Choroid plexus epithelial cell (primary cell): ENCODE data around the gene DAPK1.

Experiments
- DNase-seq: peaks from one replicate; pipeline ENCODE4 v3.0.0-alpha.2; 2010; ENCODE audit warnings: low read depth
- H3K4me3 ChIP-seq: 2 replicates; pipeline ENCODE4 v1.5.1; 2011; ENCODE audit warnings: low read depth, mild to moderate bottlenecking, control low read depth, low read length, moderate library complexity
- TF ChIP-seq, protein P1 (sequence below): conservative IDR thresholded peaks from 2 replicates; pipeline ENCODE4 v1.5.1; 2011; ENCODE audit warnings: low read depth, mild to moderate bottlenecking, control low read depth, inconsistent platforms, low read length, moderate library complexity

The DAPK1 gene

DNA sequence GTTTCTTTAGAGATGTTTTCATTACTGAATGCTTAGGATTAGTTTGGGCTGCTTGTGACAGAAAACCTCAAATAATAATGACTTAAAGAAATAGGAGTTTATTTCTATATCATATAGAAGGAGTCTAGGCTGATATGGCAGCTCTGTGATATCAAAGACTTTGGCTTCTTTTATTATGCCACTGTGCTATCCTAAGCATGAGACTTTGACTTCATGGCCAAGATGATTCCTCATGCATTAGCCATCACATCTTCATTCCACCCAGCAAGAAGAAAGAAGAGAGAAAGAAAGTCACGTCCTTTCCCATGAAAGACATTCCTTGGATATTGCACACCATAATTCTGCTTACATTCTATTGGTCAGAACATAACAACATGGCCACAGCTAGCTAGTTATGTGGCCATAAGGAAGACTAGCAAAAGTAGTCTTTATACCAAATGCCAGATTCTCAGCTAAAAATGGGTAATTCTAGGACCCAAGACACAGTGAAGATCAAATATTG is 76.2 kb downstream of the DAPK1 start:
- TF ChIP-seq, protein P1, sequence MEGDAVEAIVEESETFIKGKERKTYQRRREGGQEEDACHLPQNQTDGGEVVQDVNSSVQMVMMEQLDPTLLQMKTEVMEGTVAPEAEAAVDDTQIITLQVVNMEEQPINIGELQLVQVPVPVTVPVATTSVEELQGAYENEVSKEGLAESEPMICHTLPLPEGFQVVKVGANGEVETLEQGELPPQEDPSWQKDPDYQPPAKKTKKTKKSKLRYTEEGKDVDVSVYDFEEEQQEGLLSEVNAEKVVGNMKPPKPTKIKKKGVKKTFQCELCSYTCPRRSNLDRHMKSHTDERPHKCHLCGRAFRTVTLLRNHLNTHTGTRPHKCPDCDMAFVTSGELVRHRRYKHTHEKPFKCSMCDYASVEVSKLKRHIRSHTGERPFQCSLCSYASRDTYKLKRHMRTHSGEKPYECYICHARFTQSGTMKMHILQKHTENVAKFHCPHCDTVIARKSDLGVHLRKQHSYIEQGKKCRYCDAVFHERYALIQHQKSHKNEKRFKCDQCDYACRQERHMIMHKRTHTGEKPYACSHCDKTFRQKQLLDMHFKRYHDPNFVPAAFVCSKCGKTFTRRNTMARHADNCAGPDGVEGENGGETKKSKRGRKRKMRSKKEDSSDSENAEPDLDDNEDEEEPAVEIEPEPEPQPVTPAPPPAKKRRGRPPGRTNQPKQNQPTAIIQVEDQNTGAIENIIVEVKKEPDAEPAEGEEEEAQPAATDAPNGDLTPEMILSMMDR: no peak
- no peak overlapping the region for H3K4me3 ChIP-seq
- DNase-seq: no peak

DNA sequence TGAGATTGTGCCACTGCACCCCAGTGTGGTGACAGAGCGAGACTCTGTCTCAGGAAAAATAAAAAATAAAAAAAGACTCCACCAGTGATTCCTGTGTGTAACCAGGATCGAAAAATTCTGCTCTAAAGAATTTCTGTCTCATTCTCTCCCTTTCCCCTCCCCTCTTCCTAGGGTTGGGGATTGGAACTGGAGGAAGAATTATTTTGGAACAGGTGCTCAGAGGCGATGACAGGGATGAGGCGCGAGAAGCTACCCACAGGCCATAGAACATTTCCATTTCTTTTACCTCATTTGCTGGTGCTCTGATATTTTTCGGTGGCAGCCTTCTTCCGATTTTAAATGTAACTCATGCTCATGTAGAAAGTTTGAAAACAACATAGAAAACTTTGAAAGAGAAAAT is 80.1 kb downstream of the DAPK1 start:
- DNase-seq: no peak
- TF ChIP-seq, protein P1: no peak
- no peak overlapping the region for H3K4me3 ChIP-seq

DNA sequence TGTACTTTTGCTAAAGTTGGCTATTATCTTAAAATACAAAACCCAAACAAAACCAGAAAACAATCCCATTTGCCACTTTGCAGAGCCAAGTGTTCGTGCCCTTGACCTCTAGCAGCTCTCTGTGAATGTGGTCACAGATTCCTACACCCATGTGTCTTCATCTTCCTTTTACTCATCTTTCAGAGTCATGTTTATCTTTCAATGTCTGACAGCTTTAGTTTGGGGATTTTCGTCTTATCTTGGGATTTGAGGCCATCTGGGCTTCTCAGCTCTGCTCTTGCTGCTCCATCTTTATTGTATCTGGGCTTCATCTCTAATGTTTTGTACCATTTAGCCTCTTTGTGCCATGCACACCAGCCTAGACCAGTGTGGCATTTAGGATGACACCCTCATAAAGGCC is 81.0 kb downstream of the DAPK1 start:
- DNase-seq: peak; percentile 36
- TF ChIP-seq, protein P1: no peak
- no peak overlapping the region for H3K4me3 ChIP-seq

DNA sequence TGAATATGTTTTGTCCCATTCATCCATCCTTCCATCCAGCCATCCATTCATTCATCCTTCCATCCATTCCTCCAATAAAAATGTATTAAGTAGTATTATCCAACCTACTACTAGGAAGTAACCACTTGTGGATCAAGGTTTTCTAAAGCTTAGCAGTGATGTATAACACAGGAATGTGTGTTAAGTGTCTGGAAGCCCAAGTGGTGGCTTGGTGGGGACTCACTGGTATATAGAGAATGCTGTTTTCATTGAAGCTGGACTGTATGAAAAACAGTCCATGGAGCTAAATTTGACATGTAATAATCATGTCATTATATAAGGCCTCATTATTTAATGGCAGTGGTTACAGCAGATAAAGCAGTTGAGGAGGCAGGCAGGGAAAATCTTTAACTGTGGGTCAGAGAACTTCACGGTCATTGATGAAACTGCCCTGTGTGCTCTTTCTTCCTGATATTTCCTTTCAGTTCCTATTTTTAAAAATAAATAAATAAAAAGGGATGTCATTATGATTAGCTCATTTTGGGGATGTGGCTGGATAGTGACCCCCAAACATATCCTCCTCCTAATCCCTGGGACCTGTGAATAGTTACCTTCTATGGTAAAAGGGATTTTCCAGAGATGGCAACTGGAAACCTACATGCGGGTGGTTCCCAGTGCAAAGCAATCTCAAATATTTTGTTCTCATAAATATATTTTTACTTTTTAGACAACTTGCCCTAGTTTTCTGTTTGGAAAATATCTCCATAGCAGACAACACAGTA is 82.3 kb downstream of the DAPK1 start:
- TF ChIP-seq, protein P1: no peak
- H3K4me3 ChIP-seq: no peak overlapping the region
- no peak for DNase-seq

DNA sequence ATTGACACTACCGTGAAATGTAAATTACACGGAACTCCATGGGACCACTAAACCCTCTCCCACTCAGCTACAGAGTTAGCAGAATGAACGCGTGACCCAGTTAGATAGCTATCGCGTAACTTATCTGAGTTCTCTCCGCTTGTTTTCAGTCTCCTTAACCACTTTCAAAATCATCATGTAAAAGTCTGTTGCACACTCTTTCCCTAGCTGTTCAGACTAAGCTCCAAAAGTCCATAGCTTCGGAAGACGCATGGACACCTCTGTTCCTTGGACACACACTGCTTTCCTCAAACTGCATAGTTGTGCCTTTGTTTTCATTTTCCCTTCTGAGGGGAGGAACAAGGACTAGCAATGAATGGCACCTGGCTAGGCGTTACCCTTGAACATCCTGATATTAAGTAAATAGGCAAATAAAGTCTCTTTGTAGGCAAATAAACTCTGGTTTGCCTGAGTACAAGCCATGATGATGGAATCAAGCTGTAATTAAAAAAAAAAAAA is 83.3 kb downstream of the DAPK1 start:
- H3K4me3 ChIP-seq: no peak overlapping the region
- TF ChIP-seq, protein P1: no peak
- DNase-seq: no peak

DNA sequence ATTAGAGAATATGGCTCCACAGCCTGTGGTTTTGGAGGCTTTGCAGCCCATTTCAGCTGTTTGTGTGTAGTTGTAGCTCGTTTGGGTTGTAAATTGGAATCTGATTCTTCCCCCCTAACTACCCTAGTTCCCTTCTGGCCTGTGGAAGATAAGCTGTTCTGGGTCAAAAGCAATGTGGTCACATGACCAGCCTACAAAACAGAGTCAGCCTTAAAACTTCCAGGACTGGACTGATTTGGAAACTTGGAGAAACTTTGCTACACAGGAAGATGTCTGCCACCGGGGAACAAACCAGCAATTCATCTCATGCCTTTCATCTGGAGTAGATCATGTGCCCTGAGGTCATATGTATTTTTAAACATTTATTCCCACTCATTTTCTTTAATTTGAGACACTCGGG is 83.8 kb downstream of the DAPK1 start:
- DNase-seq: peak; percentile 66
- TF ChIP-seq, protein P1: no peak

More for the DNA sequence above, 83.8 kb downstream of the DAPK1 start:
- no peak overlapping the region for H3K4me3 ChIP-seq
